Effector CD4-positive, alpha-beta T cell (primary cell): ENCODE results near the gene CADM1.

Experiments
- DNase-seq: peaks from one replicate; pipeline ENCODE4 v3.0.0-alpha.2; 2020

CADM1 gene

DNA sequence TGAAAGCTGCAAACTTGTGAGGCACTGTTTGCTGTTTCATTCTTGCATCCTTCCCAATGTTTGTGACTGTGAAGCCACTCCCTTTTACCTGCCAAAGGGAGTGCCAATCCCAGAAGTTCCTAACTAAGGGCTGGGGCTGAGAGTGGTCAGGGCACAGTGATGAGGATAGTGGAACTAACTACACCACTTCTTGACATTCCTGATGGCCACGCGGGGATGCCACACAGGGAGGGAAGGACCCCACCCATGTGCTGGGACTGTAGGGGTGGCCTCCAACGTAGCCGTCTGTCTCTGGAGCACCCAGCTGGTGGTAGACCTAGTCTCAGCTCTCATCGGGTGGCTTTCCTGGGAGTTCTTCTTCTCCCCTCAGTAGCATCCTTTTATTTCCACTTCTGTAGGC lies 335.5 kb downstream of the CADM1 start:
- no peak for DNase-seq

DNA sequence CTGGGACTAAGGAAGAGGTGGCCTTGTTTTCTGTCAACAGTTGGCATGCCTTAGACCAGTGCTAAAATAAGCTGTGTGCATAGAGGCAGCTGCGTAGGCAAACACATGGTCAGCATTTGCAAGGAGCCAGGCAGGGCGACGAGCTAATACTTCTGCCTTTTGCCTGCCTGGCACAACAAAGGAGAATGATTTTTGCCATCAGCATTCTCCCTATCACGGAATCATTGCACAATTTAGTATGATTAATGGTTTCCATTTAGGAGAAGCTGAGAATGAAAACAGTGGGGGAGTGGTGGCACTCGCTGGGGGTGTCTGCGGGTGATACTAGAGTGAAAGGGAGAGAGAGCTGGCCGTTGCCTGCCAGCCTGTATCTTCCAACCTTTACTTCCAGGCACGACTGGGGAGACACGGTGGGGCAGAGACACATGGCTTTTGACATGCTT lies 336.0 kb downstream of the CADM1 start:
- no peak for DNase-seq

DNA sequence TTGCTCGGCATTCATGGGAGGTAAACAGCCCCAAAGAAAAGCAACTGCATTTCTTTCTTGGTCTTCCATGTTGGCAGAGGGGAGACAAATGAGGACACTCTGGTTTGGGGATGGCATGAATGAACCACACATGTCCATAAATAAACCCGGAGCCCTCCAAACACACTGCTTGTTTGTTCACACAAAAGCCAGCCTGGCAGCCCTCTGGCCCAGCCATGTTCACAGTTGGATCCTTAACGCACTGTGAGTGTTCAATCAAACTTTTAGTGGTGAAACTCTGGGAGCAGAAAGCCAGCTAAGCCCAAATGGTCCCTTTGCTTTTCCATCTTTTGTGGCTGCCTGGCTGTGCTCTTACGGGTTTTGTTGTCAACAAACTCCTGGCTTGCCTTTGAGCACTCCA lies 336.8 kb downstream of the CADM1 start:
- DNase-seq, result no peak

DNA sequence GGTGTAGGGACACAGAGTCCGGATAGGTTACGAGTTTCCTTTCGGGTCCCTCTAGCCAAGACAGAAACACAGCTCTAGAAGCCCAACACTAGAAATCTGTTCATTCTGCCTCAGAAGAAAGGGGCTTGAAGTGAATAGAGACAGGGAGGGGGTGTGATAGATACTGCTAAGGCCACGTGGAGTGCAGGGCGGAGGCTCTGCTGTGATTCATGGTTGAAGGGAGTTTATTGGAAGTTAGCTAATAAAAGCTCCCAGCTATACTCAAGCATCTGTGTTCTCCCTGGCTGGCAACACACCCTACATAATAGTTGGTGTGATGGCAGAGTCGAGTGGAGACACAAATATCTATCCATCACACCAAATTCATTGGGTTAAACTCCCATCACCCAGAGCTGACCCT lies 337.4 kb downstream of the CADM1 start:
- DNase-seq, result no peak

DNA sequence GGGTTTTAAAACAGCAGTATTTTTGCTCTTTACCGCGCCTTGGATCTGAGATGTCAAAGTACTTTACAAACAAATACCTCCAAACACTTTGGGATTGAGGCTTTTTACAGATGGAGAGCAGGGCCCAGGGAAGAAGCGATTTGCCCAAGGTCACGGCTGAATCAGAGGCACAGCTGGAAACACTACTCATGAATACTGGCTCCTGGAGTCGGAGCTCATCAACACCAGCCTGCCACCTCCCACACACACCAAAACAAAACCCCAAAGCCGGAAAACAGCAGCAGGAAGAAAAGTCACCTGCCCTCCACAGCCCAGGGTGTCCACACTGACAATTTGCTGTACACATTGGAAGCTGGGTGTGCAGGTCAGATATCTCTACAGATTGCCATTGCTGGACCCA lies 339.4 kb downstream of the CADM1 start:
- no peak for DNase-seq

DNA sequence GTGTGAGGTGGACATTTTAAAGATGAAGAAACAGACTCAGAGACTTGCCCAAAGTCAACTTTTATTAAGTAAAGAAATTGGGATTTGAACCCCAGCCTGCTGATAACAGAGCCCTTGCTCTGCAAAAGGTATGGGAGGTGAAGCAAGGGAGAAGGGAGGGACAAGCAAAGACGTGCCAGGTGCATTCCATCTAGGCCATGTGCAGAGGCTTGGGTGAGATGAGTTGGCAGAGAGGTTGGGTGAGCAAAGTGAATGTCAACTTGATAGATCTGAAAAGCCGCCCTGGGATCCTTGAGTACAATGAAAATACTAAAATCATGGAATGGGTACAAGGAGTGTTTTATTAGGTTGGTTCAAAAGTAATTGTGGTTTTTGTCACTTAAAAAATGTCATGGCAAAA lies 341.3 kb downstream of the CADM1 start:
- DNase-seq, result no peak

DNA sequence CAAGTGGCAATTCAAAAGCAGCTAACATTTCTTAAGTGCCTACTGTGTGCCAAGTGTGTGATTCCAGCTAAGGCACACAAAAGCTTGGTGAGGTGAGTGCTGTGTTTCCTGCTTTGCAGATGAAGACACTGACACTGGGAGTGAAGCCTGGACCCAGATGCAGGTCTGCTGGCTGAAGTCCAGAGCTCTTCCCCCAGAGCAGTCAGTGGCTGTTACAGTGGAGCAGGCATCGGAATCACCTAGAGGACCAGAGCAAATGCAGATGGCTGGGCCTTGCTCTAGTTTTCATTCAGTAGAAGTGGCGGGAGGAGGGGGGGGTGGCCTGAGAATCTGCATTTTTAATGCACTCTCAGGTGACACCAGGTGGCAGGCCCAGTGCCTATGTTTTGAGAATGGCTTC lies 342.3 kb downstream of the CADM1 start:
- no peak for DNase-seq

DNA sequence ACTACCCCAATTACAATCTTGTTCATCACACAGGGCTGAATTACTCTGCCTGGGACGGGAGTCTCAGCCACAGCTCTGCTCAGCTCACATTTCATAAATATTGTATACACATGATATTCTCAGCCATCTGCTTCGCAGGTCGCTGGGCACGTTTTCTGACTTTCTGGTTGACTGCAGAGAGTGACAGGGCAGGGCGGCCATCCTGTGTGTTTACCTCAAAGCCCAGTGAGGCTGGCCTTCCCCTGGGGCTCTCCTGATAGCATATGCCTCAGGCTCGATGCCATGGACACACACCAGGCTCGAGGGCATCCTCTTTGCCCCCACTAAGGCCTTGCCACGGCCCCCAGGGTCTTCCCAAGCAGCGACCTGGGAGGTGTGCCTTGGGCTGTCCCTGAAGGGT lies 345.0 kb downstream of the CADM1 start:
- no peak for DNase-seq

DNA sequence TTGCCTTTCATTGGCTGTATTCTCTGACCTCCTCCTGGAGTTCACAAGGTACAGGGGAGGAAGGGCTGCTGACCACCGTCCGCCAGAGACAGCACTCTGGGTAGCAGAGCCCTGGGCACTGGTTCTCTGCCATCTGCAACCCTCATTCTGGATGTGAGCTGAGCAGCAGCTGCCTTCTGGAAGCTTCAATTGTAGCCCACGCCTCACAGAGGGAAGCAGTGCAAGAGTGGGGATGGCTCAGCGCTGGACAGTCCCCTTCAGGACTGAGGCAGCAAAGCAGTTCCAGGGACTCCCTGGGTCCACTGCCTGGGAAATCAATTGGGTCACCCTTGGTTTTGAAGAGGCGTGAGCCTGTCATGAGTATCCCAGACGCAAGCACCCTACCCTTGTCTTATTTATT lies 346.2 kb downstream of the CADM1 start:
- DNase-seq, result no peak

DNA sequence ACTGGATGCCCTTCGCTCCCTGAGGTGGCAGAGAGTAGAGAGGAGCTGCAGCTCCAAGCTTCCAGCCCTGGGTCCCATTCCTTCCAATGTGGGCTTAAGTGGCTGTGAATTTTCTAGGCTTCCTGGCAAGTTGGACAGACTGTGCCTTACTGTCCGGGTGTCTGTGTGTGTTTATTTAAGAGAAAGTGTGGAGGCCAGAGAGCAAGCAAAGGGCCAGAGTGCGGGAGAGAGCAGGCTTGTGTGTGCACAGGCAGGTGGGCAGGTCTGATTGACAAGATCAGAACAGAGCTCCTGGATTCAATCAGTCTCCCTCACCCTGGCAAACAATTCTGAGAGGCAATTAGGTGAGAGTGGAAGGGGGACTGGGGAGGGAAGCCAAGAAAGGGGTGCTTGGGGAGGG lies 347.0 kb downstream of the CADM1 start:
- no peak for DNase-seq

DNA sequence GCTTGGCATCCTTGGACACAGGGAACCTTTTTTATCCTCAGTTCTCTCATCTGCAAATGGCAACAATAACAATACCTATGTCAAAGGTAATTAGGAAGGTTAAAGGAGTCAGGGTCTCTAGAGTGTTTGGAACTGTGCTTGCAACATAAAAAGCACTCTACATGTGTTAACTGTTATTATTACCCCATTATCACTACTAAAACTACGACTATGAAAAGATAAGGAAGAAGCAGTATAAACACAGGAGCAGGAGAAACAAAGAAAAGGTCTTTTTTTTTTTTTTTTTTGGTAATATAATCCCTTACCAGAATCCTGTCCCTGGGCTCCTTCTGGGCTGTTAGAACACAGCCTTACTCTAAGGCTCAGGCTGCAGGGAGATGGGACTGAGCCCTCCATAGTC lies 348.2 kb downstream of the CADM1 start:
- DNase-seq, result no peak

DNA sequence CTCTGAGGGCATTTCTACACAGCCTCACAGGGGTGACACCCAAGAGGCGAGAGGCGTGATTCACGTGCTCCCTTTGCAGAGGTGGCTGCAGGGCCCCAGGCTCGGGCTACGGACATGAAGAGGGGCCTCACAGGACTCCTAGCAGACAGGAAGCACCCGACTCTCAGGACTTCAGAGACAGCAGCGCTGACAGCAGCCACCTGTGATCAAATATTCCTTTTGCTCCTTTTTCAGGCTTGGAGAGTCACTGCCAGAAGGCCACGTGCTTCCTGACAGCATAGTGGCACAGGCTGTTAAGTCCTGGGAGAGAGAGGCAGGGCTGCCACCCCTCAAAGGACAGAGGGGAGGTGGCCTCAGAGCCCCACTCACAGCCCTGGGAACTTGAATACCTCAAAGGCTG lies 348.9 kb downstream of the CADM1 start:
- no peak for DNase-seq

DNA sequence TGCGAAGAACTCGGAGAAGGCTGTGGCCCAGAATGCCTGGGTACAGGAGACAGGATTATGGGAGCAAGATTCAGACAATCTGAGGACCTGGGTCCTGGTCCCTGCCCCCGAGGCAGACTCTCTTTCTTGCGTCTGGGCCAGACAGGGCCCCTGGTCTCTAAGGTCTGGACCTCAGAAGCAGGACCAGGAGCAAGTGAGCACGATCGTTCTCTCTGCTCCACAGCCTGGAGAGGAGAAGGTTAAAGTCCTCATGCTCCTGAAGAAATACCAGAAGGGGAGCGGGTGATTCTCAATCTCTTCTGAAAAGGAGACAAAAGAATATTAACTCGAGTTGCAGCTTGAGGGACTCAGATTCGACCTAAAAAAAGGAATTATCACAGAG lies 349.9 kb downstream of the CADM1 start:
- no peak for DNase-seq

DNA sequence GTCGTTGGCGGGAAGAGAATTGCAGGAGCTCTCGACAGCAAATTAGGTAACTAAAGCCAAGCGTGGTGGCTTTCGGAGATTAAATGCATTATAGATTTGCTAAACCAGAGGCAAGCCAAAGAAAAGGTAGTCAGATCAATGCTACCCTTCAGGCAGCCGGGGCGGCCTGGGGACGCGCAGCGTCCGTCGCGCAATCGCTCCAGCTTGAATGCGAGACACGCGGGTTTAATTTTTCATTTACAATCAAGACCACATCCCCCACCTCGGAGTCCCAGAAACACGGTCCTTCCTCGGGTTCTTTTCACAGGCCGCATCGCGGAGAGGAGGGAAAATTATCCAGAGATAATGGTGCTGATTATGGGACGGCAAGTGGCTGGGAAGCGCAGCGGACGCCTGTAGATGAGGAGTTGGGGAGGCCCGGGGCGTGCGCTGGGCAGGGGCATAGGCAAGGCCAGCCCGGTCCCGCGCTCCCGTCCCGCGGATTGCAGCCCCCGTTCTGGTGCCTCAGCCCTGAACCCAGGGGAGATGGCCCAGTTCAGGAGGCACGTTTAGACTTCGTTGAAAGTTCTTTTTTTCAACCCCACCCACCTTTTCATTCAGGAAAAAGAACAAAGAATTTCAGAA lies 350.4 kb downstream of the CADM1 start:
- DNase-seq, result no peak

DNA sequence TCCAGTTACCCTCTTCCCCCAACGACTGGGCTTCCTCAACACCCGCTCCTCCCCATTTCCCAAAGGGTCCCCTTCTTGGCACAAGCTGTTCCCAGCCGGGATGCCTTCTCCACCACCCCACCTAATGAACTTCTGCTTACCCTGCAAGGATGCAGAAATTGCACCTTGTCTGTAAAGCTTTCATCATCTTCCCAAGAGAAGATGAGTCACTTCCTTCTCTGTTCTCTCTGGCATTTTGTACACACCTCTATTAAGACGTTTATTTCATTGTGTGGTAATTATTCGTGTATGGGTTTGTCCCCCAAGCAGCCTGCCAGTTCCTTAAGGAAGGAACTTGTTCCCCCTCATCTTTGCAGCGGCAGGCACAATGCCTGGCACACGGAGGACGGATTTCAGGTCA lies 351.1 kb downstream of the CADM1 start:
- DNase-seq, result no peak

DNA sequence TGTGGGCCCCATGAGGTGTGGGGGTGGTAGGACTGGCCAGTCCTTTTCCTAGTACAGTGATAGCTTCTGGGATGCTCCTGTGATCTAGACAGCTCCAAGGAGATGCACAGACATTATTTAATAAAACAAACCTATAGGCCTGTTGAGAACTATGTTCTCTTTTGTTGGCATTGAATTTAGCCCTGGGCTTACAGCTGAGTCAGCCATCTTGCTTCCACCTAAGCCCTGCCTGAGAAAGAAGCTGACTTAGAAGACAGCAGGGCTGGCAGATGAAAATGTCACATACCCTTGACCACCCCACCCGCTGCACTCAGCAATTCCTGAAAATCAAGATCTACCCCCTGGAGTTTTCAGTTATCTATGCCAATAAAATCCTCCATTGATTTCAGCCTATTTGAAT lies 353.2 kb downstream of the CADM1 start:
- no peak for DNase-seq

DNA sequence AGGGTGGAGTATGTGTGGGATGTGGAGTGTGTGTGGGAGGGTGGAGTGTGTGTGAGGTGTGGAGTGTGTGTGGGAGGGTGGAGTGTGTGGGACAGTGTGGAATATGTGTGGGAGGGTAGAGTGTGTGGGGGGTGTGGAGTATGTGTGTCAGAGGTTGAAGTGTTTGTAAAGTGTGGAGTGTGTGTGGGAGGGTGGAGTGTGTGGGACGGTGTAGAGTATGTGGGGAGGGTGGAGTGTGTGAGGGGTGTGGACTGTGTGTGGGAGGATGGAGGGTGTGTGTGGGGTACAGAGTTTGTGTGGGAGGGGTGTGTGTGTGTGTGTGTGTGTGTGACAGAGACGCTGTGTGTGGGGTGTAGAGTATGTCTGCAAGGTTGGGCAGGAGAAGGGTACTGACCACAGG lies 355.5 kb downstream of the CADM1 start:
- DNase-seq, result no peak

DNA sequence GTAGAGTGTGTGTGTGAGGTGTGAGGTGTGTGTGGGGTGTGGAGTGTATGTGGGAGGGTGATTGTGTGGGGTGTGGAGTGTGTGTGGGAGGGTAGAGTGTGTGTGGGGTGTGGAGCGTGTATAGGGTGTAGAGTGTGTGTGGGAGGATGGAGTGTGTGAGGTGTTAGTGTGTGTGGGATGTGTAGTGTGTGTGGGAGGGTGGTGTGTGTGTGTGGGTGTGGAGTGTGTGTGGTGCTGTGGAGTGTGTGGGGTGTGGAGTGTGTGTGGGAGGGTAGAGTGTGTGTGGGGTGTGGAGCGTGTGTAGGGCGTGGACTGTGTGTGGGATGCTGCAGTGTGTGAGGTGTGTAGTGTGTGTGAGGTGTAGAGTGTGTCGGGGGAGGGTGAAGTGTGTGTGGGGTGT lies 356.1 kb downstream of the CADM1 start:
- DNase-seq, result no peak

DNA sequence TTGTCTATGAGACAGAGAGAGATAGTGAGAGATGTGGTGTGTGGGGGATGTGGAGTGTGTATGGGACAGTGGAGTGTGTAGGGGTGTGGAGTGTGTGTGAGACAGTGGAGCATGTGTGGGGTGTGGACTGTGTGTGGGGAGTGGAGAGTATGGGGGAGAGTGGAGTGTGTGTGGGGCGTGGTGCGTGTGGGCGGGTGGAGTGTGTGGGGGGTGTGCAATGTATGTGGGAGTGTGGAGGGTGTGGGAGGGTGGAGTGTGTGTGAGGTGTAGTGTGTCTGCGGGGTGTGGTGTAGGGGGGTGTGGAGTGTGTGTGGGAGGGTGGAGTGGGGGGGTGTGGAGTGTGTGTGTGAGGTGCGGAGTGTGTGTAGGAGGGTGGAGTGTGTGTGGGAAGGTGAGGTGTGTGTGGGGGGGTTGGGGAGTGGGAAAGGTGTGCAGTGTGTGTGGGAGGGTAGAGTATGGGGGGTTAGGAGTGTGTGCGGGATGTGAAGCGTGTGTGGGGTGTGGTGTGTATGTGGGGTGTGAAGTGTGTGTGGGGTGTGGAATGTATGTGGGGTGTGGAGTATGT lies 356.9 kb downstream of the CADM1 start:
- DNase-seq, result no peak

DNA sequence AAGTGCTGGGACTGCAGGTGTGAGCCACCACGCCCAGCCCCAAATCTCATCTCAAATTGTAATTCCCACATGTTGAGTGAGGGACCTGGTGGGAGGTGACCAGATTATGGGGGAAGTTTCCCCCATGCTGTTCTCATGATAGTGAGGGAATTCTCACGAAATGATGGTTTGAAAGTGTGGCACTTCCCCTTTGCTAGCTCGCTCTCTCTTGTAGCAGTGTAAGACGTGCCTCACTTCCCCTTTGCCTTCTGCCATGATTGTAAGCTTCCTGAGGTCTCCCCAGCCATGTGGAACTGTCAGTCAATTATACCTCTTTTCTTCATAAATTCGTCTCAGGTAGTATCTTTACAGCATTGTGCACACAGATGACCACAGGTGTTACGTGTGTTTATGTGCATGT lies 357.8 kb downstream of the CADM1 start:
- DNase-seq, result no peak

DNA sequence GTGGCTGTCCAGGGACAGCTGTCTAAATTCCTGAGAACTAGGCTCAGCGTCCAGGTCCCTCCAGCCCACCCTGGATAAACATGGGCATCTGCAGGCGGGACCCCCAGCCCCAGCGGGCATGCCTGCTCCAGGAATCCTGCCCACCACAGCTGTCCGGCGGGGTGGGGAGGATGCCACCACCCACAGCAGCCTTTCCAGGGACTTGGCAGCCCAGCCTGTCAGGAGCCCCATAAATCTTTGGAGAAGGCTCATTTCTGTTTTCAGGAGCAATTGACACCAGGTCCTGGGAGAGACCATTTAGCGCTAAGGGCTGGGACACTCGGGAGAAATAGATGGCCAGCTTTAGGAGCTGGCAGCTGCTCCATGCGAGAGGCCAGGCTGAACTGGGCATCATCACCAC lies 358.9 kb downstream of the CADM1 start:
- DNase-seq, result no peak

DNA sequence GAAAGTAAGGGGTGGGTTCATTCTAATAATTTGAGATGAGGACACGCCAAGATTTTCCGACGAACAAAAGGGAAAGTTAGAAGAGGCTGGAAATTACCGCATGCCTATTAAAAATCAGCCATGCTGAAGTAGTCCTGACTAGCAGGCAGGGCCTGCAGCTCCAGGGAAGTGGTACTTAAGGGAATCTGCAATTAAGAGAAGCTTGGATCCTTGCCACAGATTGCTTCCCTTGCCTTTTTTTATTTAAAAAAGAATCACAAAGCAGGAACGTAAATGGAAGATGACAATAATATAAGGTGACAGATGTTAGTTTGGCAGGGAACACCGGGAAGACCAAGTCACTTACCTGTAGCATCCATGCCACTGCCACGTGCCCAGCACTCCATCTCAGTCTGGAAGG lies 359.3 kb downstream of the CADM1 start:
- no peak for DNase-seq

DNA sequence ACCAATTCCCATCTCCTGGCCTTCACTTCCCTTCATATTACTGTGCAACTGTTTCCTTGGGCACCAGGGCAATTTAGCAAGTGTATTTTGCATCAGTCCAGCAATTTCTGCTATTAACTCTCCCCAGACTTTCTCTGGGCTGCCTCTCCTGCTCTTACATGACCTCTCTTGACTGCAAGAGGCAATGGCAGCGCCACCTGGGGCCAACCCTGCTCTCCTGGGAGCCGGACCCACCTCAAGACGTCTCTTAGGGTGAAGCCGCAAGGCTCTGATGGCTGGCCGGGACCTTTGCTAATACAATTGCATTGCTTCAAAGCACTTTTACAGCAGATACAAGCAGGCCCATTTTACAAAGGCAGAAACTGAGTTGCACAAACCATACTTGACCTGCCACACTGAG lies 360.2 kb downstream of the CADM1 start:
- DNase-seq, result no peak

DNA sequence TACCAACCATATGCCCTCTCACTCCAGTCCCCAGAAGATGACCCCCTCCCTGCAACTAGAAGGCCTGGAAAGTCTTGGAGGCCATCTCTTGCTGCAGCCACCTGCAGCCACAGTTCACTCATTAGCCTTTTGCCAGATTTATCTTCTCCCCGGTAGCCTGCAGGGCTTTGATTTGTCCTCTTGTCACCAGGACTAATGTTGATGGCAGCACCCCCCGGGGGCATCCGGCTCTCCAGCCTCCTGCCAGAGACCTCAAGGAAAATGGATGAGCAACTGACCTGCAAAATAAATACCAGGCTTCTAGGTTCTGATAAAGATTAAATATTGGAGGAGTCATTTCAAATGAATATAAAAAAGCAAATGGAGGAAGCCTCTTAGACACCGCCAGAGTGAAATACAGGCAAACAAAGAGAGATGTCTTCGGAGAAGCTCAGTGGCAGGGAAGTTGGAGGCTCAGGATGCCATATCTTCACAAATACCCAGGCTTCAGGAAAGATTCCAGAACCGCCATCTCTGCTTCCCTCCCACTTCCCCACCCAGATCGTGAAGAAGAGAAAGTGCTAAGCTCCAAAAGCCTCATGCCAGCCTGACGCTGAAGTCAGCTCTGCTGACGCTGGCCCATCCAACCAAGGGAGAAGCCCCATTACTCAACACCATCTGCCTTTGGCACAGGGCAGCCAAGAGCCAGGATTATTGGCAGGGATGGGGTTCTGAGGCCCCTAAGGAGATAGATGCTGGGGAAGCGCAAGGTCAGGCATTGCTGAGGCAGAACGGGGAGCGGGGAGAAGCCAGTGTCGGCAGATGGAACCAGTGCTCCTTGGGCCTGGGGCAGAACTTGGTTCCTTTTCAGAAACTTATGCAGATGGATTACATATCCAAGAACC lies 362.7 kb downstream of the CADM1 start:
- DNase-seq, result no peak
